K562 (cell line): ENCODE data around the gene MYLK4. TPM values are rescaled to one million over a fixed set of nuclear protein-coding genes. Genes with fewer than 3 reads are reported as not detected.

Source experiments
- ARNT ChIP-seq, 2 experiments: fragments of 450-650 bp; IDR thresholded peaks; 2 replicates each; pipeline ENCODE4 v1.6.1; 2016; ENCODE audit warnings: mild to moderate bottlenecking in 1 of 2
- CBFA2T2 ChIP-seq: fragments of 450-650 bp; conservative IDR thresholded peaks from 2 replicates; pipeline ENCODE4 v1.6.1; 2017; ENCODE audit warnings: mild to moderate bottlenecking
- CBFA2T3 ChIP-seq: fragments of 450-650 bp; IDR thresholded peaks from 2 replicates; pipeline ENCODE4 v1.6.1; 2017
- CXXC5 ChIP-seq: fragments of 250-450 bp; sonication (Bioruptor Pico); IDR thresholded peaks from 2 replicates; pipeline ENCODE4 v1.8.0; 2022; ENCODE audit warnings: inconsistent platforms, mild to moderate bottlenecking, moderate library complexity
- DPF2 ChIP-seq: fragments of 450-650 bp; IDR thresholded peaks from 2 replicates; pipeline ENCODE4 v1.6.1; 2016
- EHMT2 ChIP-seq: fragments of 450-650 bp; IDR thresholded peaks from 2 replicates; pipeline ENCODE4 v1.6.1; 2018; ENCODE audit warnings: antibody characterized with exemption
- FOSL1 ChIP-seq: fragments of 200-800 bp; sonication (Bioruptor generic); conservative IDR thresholded peaks from 2 replicates; pipeline ENCODE4 v1.6.1; 2016; ENCODE audit warnings: missing genetic modification characterization, missing compliant biosample characterization
- GABPB2 ChIP-seq: fragments of 250-450 bp; sonication (Bioruptor Pico); conservative IDR thresholded peaks from 2 replicates; pipeline ENCODE4 v1.5.1; 2021; ENCODE audit warnings: mild to moderate bottlenecking
- KDM1A ChIP-seq, 2 experiments: fragments of 450-650 bp; IDR thresholded peaks; 2 replicates each; pipeline ENCODE4 v1.6.1; 2016; ENCODE audit warnings: mild to moderate bottlenecking in 2 of 2
- NFE2 ChIP-seq: IDR thresholded peaks from 2 replicates; pipeline ENCODE4 v1.6.1; 2014; ENCODE audit warnings: antibody characterized with exemption, low read depth
- NFRKB ChIP-seq: fragments of 450-650 bp; IDR thresholded peaks from 2 replicates; pipeline ENCODE4 v1.6.1; 2016; ENCODE audit warnings: low read depth
- PHB2 ChIP-seq: fragments of 450-650 bp; IDR thresholded peaks from 2 replicates; pipeline ENCODE4 v1.6.1; 2017; ENCODE audit warnings: low read depth
- RAD21 ChIP-seq, 2 experiments: fragments of 250-450 bp in 1 of 2; fragments of 450-650 bp in 1 of 2; sonication (Bioruptor Pico) in 1 of 2; formaldehyde crosslinking in 1 of 2; IDR thresholded peaks in 1 of 2; conservative IDR thresholded peaks in 1 of 2; 2 replicates each; pipeline versions ENCODE4 v1.4.0 to v1.8.0; 2020 to 2022; ENCODE audit warnings: mild to moderate bottlenecking in 2 of 2, moderate library complexity in 1 of 2
- SRSF9 ChIP-seq: fragments of 200-400 bp; formaldehyde crosslinking; IDR thresholded peaks from 2 replicates; pipeline ENCODE4 v1.6.1; 2017; ENCODE audit warnings: low read depth, low read length, borderline replicate concordance
- TCF3 ChIP-seq: sonication (generic); formaldehyde crosslinking; IDR thresholded peaks from 2 replicates; pipeline ENCODE4 v1.4.0; 2020; ENCODE audit warnings: mild to moderate bottlenecking, missing genetic modification reagents
- TEAD4 ChIP-seq, 2 experiments: sonication (generic) in 1 of 2; formaldehyde crosslinking in 1 of 2; IDR thresholded peaks; 2 replicates each; pipeline versions ENCODE4 v1.6.1 to v1.8.0; 2012 to 2022; ENCODE audit warnings: borderline replicate concordance in 1 of 2, inconsistent platforms in 1 of 2, low read length in 1 of 2, mild to moderate bottlenecking in 1 of 2, missing genetic modification reagents in 1 of 2
- USF2 ChIP-seq: sonication (generic); formaldehyde crosslinking; IDR thresholded peaks from 2 replicates; pipeline ENCODE4 v1.5.0; 2020; ENCODE audit warnings: missing genetic modification reagents
- ZMIZ1 ChIP-seq, 2 experiments: fragments of 150-350 bp in 1 of 2; IDR thresholded peaks; 2 replicates each; pipeline ENCODE4 v1.6.1; 2012 to 2016; ENCODE audit warnings: low read depth in 2 of 2, low read length in 2 of 2, mild to moderate bottlenecking in 1 of 2, moderate library complexity in 1 of 2
- ZNF121 ChIP-seq: sonication (generic); formaldehyde crosslinking; conservative IDR thresholded peaks from 2 replicates; pipeline ENCODE4 v1.8.0; 2022; ENCODE audit warnings: missing genetic modification reagents
- ZNF165 ChIP-seq: fragments of 250-450 bp; sonication (Bioruptor Pico); IDR thresholded peaks from 2 replicates; pipeline ENCODE4 v1.4.0; 2020; ENCODE audit warnings: borderline replicate concordance
- ZNF3 ChIP-seq: fragments of 250-450 bp; sonication (Bioruptor Pico); IDR thresholded peaks from 2 replicates; pipeline ENCODE4 v1.5.0; 2021; ENCODE audit warnings: mild to moderate bottlenecking, moderate library complexity
- ZNF436 ChIP-seq: fragments of 250-450, 450-650 bp; sonication (Bioruptor Pico); formaldehyde crosslinking; IDR thresholded peaks from 2 replicates; pipeline ENCODE4 v1.7.0; 2020; ENCODE audit warnings: mild to moderate bottlenecking
- polyA plus RNA-seq, 8 experiments: library from polyadenylated mRNA; depleted of rRNA in 4 of 8; stranded (reverse) in 5 of 8; unstranded in 3 of 8; fragments of >200 nt; fragmentation: Nextera tagmentation in 2 of 8; fragmentation: Illumina TruSeq in 1 of 8; extraction: Ambion mirVana in 2 of 8; extraction: Trizol in 1 of 8; gene quantifications; 2 replicates each; pipeline versions ENCODE4 v1.2.1 to v1.2.3, GENCODE V29; 2011 to 2014; ENCODE audit warnings: inconsistent platforms in 1 of 8, missing spikeins in 1 of 8
- total RNA-seq, 7 experiments: library from RNA; depleted of rRNA in 6 of 7; stranded (reverse); fragments of >200 nt in 6 of 7; fragmentation: Illumina TruSeq in 2 of 7; extraction: Trizol in 2 of 7; gene quantifications; 2 replicates each; pipeline versions ENCODE4 v1.2.1 to v1.2.3, GENCODE V29; 2011 to 2021; ENCODE audit warnings: low replicate concordance in 1 of 7
- TF ChIP-seq, protein P1 (sequence below): fragments of 450-650 bp; IDR thresholded peaks from 2 replicates; pipeline ENCODE4 v1.6.1; 2017; ENCODE audit warnings: antibody characterized with exemption

The MYLK4 gene
- total and polyA plus RNA-seq, 9 of the 15 experiments (the other 6 are each of a cell fraction or from before 2014, with no cell fraction given) = 0.01 to 0.15 (median 0.06) TPM

DNA sequence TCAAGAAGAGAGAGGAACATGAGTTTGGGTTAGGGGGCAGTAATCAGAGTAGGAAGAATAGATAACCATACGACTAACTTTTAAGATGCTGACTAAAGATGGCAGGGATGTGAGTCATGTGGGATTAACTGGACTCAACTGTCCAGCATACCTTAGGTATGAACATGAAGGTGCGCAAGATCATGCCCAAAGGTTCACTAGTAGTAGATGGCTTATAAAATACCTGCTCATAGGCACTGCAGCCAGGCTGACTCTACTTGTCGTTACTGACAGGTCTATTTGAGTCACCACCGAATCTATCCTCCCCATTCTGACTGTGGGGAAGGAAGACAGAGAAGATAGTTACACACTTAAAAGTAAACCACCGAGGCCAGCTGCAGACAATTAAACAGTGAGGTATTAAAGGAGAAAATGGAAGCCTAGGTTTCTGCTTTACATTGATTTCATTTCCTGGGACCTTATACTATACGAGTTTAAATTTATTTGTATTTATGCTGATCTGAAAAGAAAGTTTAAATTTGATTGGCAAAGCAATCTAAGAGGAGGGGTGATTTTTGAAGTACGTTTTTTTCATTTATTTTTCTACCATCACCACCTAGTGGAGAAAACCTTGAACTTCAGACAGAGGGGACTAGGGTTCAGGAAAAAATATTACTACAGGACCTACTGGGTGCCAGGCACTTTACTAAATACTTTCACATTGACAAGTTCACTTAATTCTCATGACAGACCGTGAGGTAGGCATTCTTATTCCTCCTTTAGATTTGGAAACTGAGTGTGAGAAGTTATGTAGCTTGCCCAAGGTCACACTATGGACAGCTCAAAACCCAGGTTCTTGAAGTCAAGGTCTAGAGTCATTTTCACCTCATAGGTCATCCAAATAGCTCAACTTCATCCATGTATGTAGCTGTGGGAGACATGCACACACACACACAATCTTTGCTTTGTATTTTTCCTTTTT, 10.4 kb upstream of the MYLK4 start (continued):
- no peak for TF ChIP-seq SRSF9
- peak; percentile 46 for TF ChIP-seq CBFA2T2
- TF ChIP-seq ZNF165 (CRISPR knock-in tag) = no peak
- peak; percentile 17; the same call in 1 of the 2 replicates for TF ChIP-seq EHMT2
- TF ChIP-seq ZNF121 (CRISPR knock-in tag) = no peak
- no peak for TF ChIP-seq PHB2
- TF ChIP-seq TEAD4 (IDR thresholded peaks at IDR 0.05; ENCODE audit: low read length) = peak; percentile 55; the same call in 1 of the 2 replicates
- TF ChIP-seq TEAD4 (CRISPR knock-in tag; IDR thresholded peaks at IDR 0.05; ENCODE audit: borderline replicate concordance) = no peak
- TF ChIP-seq, protein P1, sequence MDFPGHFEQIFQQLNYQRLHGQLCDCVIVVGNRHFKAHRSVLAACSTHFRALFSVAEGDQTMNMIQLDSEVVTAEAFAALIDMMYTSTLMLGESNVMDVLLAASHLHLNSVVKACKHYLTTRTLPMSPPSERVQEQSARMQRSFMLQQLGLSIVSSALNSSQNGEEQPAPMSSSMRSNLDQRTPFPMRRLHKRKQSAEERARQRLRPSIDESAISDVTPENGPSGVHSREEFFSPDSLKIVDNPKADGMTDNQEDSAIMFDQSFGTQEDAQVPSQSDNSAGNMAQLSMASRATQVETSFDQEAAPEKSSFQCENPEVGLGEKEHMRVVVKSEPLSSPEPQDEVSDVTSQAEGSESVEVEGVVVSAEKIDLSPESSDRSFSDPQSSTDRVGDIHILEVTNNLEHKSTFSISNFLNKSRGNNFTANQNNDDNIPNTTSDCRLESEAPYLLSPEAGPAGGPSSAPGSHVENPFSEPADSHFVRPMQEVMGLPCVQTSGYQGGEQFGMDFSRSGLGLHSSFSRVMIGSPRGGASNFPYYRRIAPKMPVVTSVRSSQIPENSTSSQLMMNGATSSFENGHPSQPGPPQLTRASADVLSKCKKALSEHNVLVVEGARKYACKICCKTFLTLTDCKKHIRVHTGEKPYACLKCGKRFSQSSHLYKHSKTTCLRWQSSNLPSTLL = no peak
- TF ChIP-seq TCF3 = peak; percentile 47
- TF ChIP-seq USF2 (CRISPR knock-in tag) = no peak
- 0 out of 2 replicates have a peak, but pooled peaks have one; percentile 20 for TF ChIP-seq CXXC5 (CRISPR knock-in tag)
- TF ChIP-seq NFRKB = no peak
- peak; percentile 80 for TF ChIP-seq DPF2
- TF ChIP-seq GABPB2 (CRISPR knock-in tag) = no peak
- TF ChIP-seq KDM1A (IDR thresholded peaks at IDR 0.05) = peak; percentile 25 to 44; a peak in 2 of 4 replicates
- no peak for TF ChIP-seq ZNF3 (CRISPR knock-in tag)
- no peak for TF ChIP-seq NFE2
- TF ChIP-seq RAD21 (CRISPR knock-in tag; conservative IDR thresholded peaks at IDR 0.05 in 1 of 2, IDR thresholded peaks at IDR 0.05 in 1 of 2) = peak; percentile 49
- no peak for TF ChIP-seq ZNF436
- TF ChIP-seq ARNT (IDR thresholded peaks at IDR 0.05) = 0 out of 4 replicates have a peak, but pooled peaks of 1 of the 2 experiments have one; percentile 25
- TF ChIP-seq ZMIZ1 (IDR thresholded peaks at IDR 0.05; ENCODE audit: low read depth in 2 of 2, low read length in 2 of 2) = no peak
- TF ChIP-seq CBFA2T3 = peak; percentile 72
- peak; percentile 84 for TF ChIP-seq FOSL1 (tag)
